Ovary (tissue), 3 donors: Measurements from ENCODE around the gene GGPS1.

Experiments used
- CTCF ChIP-seq, 3 donors: fragments of 450-650 bp in 2 of 3; fragments of 200-600 bp in 1 of 3; IDR thresholded peaks; one replicate each; pipeline versions ENCODE4 v1.5.1 to v1.8.0; 2016 to 2022; ENCODE audit warnings: antibody characterized with exemption in 3 of 3, mild to moderate bottlenecking in 1 of 3
- POLR2A ChIP-seq: fragments of 450-650 bp; IDR thresholded peaks from one replicate; pipeline ENCODE4 v1.6.1; 2017; ENCODE audit warnings: antibody characterized with exemption, mild to moderate bottlenecking, moderate library complexity
- donor health status: DM: no; HTN: no; CAD: no.

DNA sequence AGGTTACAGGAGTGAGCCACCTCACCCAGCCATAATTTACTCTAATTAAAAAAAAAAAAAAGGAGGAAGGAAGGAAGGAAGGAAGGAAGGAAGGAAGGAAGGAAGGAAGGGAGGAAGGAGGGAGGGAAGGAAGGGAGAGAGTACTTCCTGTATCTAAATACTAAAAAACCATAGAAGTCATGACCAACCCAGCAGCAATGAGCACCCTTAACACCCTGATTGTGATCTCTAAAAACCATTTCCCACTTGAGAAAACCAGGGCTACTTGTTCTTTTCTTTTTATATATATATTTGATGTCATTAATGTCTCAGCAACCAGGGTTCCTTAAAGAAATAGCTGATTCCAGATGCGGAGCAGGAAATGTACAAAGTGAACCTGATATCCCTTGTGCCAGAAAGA, 31.6 kb upstream of the GGPS1 start:
- no peak for TF ChIP-seq CTCF (IDR thresholded peaks at IDR 0.05)
- no peak for TF ChIP-seq POLR2A
